ENCODE data around the gene HCN3. TPM values are rescaled to one million over a fixed set of nuclear protein-coding genes. Genes with fewer than 3 reads are reported as not detected.

Gene HCN3
- total and polyA plus RNA-seq, 4 experiments from 2014 or later = 0.10 to 5.3 (median 2.6) TPM

DNA sequence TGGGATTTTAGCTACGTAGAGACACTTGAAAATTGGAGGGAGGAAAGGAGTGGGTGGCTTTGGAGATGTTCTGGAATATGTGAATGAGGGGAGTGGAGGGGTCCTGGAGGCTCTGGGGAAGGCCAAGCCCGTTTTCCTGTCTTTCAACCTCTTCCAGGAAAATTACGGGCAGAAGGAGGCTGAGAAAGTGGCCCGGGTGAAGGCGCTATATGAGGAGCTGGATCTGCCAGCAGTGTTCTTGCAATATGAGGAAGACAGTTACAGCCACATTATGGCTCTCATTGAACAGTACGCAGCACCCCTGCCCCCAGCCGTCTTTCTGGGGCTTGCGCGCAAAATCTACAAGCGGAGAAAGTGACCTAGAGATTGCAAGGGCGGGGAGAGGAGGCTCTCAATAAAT is 43.0 kb downstream of the HCN3 start:
- H3K4me3 Mint-ChIP-seq = peak overlapping the region; percentile 69 to 85 (median 76)
- no peaks in the 10 kb centered on the region for H3K27me3 Mint-ChIP-seq
- no peak for DNase-seq
- H3K4me1 Mint-ChIP-seq = peaks cover 12 to 40% (median 23%) of the 10 kb centered on the region in 4 donors
- H3K9me3 ChIP-seq (ENCODE audit: control insufficient read depth in 1 of 2, low read length in 2 of 2) = no peaks in the 10 kb centered on the region
- CTCF ChIA-PET (ENCODE audit: partially characterized antibody) = interaction anchor here (1.4 to 10.1 kb wide), 3 partner anchors 45 to 184 kb away, joined by 3 to 143 read pairs (median 43); partner anchors contain the start of genes CLK2 and HCN3
- H3K27ac Mint-ChIP-seq = peak overlapping the region in 6 of 7 donors; percentile 26 to 82 (median 62)
- H3K36me3 Mint-ChIP-seq = peaks cover 5 to 16% of the 10 kb centered on the region in 2 donors
- POLR2A ChIA-PET (ENCODE audit: partially characterized antibody) = interaction anchor here (0.9 to 1.3 kb wide), 3 partner anchors 44 to 70 kb away, joined by 3 to 5 read pairs (median 3); partner anchors contain the start of genes HCN3 and SCAMP3
- H3K36me3 ChIP-seq (ENCODE audit: insufficient read depth, low read length) = no peaks in the 10 kb centered on the region
- H3K4me3 ChIP-seq (ENCODE audit: low read length in 2 of 2) = peak overlapping the region in 1 of 2 donors; percentile 32
- H3K27me3 ChIP-seq (ENCODE audit: insufficient read depth, low read length) = no peaks in the 10 kb centered on the region
- intact Hi-C loops (cut with micrococcal nuclease) = loop anchor here (5.0 to 10.0 kb wide), 2 partner anchors 145 to 383 kb away; partner anchors contain the start of genes KRTCAP2, PMVK and TRIM46
- no peaks in the 10 kb centered on the region for H3K9me3 Mint-ChIP-seq
- H3K27ac ChIP-seq (ENCODE audit: low read depth, low read length) = no peak overlapping the region
- peaks cover 31% of the 10 kb centered on the region for H3K4me1 ChIP-seq (ENCODE audit: insufficient read depth, low read length)

GRCh38 chr1:155320661-155321617 is 43.7 kb downstream of the HCN3 start, which contains the start of gene RUSC1:
Gene RUSC1, plus strand, starts transcription at chr1:155320894. Its CDS starts 880 bp downstream, at chr1:155321774.
- CTCF ChIA-PET (ENCODE audit: partially characterized antibody) = interaction anchor here (1.0 to 10.1 kb wide), 8 partner anchors 13 to 183 kb away, joined by 3 to 143 read pairs (median 8); partner anchors contain the start of genes CLK2 and HCN3
- DNase-seq = peak; percentile 54 to 74 (median 62)

GRCh38 chr1:155321639-155322503 is 44.6 kb downstream of the HCN3 start:
- H3K36me3 Mint-ChIP-seq = peaks cover 5 to 14% of the 10 kb centered on the region in 2 donors
- intact Hi-C loops (cut with micrococcal nuclease) = loop anchor here (5.0 to 10.0 kb wide), 2 partner anchors 147 to 385 kb away; partner anchors contain the start of genes KRTCAP2, PMVK and TRIM46
- Histone ChIP-seq H3K27ac (ENCODE audit: low read depth, low read length) (no peak overlapping the region), H3K9me3 (ENCODE audit: control insufficient read depth in 1 of 2, low read length in 2 of 2) (no peaks in the 10 kb centered on the region), H3K4me1 (ENCODE audit: insufficient read depth, low read length) (peaks cover 31% of the 10 kb centered on the region), H3K36me3 (ENCODE audit: insufficient read depth, low read length) (no peaks in the 10 kb centered on the region), H3K4me3 (ENCODE audit: low read length in 2 of 2) (no peak overlapping the region), H3K27me3 (ENCODE audit: insufficient read depth, low read length) (no peaks in the 10 kb centered on the region)
- H3K9me3 Mint-ChIP-seq = no peaks in the 10 kb centered on the region
- H3K4me1 Mint-ChIP-seq = peaks cover 16 to 50% (median 29%) of the 10 kb centered on the region in 4 donors
- POLR2A ChIA-PET (ENCODE audit: partially characterized antibody) = interaction anchor here (0.6 to 3.7 kb wide), 12 partner anchors 14 to 1344 kb away, joined by 3 to 39 read pairs (median 9); partner anchors contain the start of genes CLK2, FDPS, JTB and SCAMP3
- H3K27me3 Mint-ChIP-seq = no peaks in the 10 kb centered on the region
- H3K4me3 Mint-ChIP-seq = peak overlapping the region; percentile 39 to 85 (median 74)
- peak overlapping the region in 4 of 7 donors; percentile 25 to 68 (median 40) for H3K27ac Mint-ChIP-seq
- no peak for DNase-seq
- CTCF ChIA-PET (ENCODE audit: partially characterized antibody) = interaction anchor here (0.8 to 10.1 kb wide), 11 partner anchors 8 to 115 kb away, joined by 3 to 143 read pairs (median 4); partner anchors contain the start of genes CLK2 and HCN3

More at GRCh38 chr1:155320661-155321617, 43.7 kb downstream of the HCN3 start, which contains the start of gene RUSC1:
- H3K36me3 ChIP-seq (ENCODE audit: insufficient read depth, low read length) = no peaks in the 10 kb centered on the region
- intact Hi-C loops (cut with micrococcal nuclease) = loop anchor here (5.0 to 10.0 kb wide), 2 partner anchors 146 to 384 kb away; partner anchors contain the start of genes KRTCAP2, PMVK and TRIM46
- peaks cover 5 to 16% of the 10 kb centered on the region in 2 donors for H3K36me3 Mint-ChIP-seq
- peak within 1 kb of the TSS; percentile 28 to 82 (median 57) for H3K27ac Mint-ChIP-seq
- H3K4me3 ChIP-seq (ENCODE audit: low read length in 2 of 2) = peak within 1 kb of the TSS in 1 of 2 donors; percentile 32
- no peaks in the 10 kb centered on the region for H3K9me3 Mint-ChIP-seq
- H3K9me3 ChIP-seq (ENCODE audit: control insufficient read depth in 1 of 2, low read length in 2 of 2) = no peaks in the 10 kb centered on the region
- no peaks in the 10 kb centered on the region for H3K27me3 ChIP-seq (ENCODE audit: insufficient read depth, low read length)
- no peaks in the 10 kb centered on the region for H3K27me3 Mint-ChIP-seq
- POLR2A ChIA-PET (ENCODE audit: partially characterized antibody) = interaction anchor here (0.6 to 3.7 kb wide), 10 partner anchors 13 to 236 kb away, joined by 3 to 39 read pairs (median 4); partner anchors contain the start of genes CLK2, FDPS, HCN3 and SCAMP3
- no peak within 1 kb of the TSS for H3K27ac ChIP-seq (ENCODE audit: low read depth, low read length)
- peaks cover 31% of the 10 kb centered on the region for H3K4me1 ChIP-seq (ENCODE audit: insufficient read depth, low read length)
- peak within 1 kb of the TSS; percentile 69 to 85 (median 76) for H3K4me3 Mint-ChIP-seq
- H3K4me1 Mint-ChIP-seq = peaks cover 13 to 45% (median 25%) of the 10 kb centered on the region in 4 donors

DNA sequence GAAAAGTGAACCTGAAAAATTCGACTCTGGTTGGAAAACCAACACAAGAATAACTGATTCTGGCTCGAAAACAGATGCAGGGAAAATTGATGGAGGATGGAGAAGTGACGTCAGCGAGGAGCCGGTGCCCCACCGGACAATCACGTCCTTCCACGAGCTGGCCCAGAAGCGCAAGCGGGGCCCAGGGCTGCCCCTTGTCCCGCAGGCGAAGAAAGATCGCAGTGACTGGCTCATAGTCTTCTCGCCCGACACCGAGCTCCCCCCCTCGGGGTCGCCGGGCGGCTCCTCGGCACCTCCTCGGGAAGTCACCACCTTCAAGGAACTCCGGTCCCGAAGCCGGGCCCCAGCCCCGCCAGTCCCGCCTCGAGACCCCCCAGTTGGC is 45.3 kb downstream of the HCN3 start:
- H3K36me3 ChIP-seq (ENCODE audit: insufficient read depth, low read length) = no peaks in the 10 kb centered on the region
- ChIA-PET POLR2A (ENCODE audit: partially characterized antibody) (interaction anchor here (1.1 to 3.7 kb wide), 12 partner anchors 13 to 240 kb away, joined by 4 to 39 read pairs (median 10); partner anchors contain the start of genes ASH1L, CLK2, FDPS and MTX1), CTCF (ENCODE audit: partially characterized antibody) (interaction anchor here (0.8 to 10.1 kb wide), 11 partner anchors 9 to 129 kb away, joined by 3 to 143 read pairs (median 4); partner anchors contain the start of genes CLK2 and HCN3)
- peaks cover 31% of the 10 kb centered on the region for H3K4me1 ChIP-seq (ENCODE audit: insufficient read depth, low read length)
- peak overlapping the region; percentile 96 for H3K27ac ChIP-seq (ENCODE audit: low read depth, low read length)
- DNase-seq = no peak
- H3K4me3 ChIP-seq (ENCODE audit: low read length in 2 of 2) = no peak overlapping the region
- peak overlapping the region in 3 of 7 donors; percentile 25 to 41 (median 38) for H3K27ac Mint-ChIP-seq
- intact Hi-C loops (cut with micrococcal nuclease) = loop anchor here (5.0 to 10.0 kb wide), 2 partner anchors 148 to 385 kb away; partner anchors contain the start of genes KRTCAP2, PMVK and TRIM46
- H3K36me3 Mint-ChIP-seq = peaks cover 5 to 12% of the 10 kb centered on the region in 2 donors
- no peaks in the 10 kb centered on the region for H3K9me3 Mint-ChIP-seq
- H3K27me3 ChIP-seq (ENCODE audit: insufficient read depth, low read length) = no peaks in the 10 kb centered on the region
- peaks cover 15 to 50% (median 29%) of the 10 kb centered on the region in 4 donors for H3K4me1 Mint-ChIP-seq
- H3K4me3 Mint-ChIP-seq = peak overlapping the region; percentile 39 to 78 (median 71)
- H3K27me3 Mint-ChIP-seq = no peaks in the 10 kb centered on the region
- no peaks in the 10 kb centered on the region for H3K9me3 ChIP-seq (ENCODE audit: control insufficient read depth in 1 of 2, low read length in 2 of 2)

DNA sequence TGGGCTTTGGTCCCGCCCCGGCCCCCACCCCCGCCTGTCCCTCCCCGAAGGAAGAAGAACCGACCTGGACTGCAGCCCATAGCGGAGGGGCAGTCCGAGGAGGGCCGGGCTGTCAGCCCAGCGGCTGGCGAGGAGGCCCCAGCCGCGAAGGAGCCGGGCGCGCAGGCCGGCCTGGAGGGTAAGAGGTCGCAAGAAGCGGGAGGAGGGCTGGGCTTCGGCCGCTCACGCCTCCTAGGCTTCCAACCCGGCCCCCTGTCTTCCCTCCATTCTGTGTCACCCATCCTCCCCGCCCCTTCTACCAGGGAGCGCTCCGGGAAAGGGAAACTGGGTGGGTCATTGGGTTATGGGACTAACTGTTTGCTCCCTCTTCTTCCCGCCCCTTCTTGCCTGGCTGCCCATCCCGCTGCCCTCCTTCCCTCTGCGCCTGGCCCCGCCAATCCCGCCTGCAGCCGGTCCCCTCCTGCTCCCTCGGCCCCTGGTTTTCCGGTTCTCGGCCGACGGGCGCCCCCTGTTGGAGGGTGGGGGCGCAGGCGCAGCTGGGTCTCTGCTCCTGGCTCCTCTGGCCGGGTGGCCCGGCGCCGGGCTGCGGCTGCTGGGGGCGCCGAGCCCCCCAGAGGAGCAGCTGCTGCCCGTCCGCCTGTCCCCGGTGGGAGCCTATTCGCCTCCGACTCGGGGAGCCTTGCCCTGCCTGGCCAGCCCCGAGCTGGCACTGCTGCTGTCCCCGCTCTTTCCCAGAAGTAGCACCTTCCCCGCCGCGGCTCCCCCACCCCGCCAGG is 45.9 kb downstream of the HCN3 start:
- Mint-ChIP-seq H3K27ac (peak overlapping the region in 5 of 7 donors; percentile 22 to 92 (median 82)), H3K4me3 (peak overlapping the region; percentile 80 to 91 (median 88)), H3K36me3 (peaks cover 5 to 8% of the 10 kb centered on the region in 2 donors), H3K9me3 (no peaks in the 10 kb centered on the region), H3K27me3 (no peaks in the 10 kb centered on the region), H3K4me1 (peaks cover 15 to 50% (median 29%) of the 10 kb centered on the region in 4 donors)
- H3K27me3 ChIP-seq (ENCODE audit: insufficient read depth, low read length) = no peaks in the 10 kb centered on the region
- no peaks in the 10 kb centered on the region for H3K36me3 ChIP-seq (ENCODE audit: insufficient read depth, low read length)
- DNase-seq = peak; percentile 76 to 88 (median 81)
- H3K9me3 ChIP-seq (ENCODE audit: control insufficient read depth in 1 of 2, low read length in 2 of 2) = no peaks in the 10 kb centered on the region
- peak overlapping the region; percentile 96 for H3K27ac ChIP-seq (ENCODE audit: low read depth, low read length)
- ChIA-PET POLR2A (ENCODE audit: partially characterized antibody) (interaction anchor here (0.9 to 3.7 kb wide), 24 partner anchors 9 to 960 kb away, joined by 3 to 39 read pairs (median 6); partner anchors contain the start of genes ASH1L, CLK2, ENTREP3 and FDPS), CTCF (ENCODE audit: partially characterized antibody) (interaction anchor here (0.6 to 10.1 kb wide), 25 partner anchors 11 to 1402 kb away, joined by 3 to 143 read pairs (median 4); partner anchors contain the start of genes CLK2, ENTREP3, FDPS and HCN3)
- H3K4me3 ChIP-seq (ENCODE audit: low read length in 2 of 2) = peak overlapping the region; percentile 91 to 96
- intact Hi-C loops (cut with micrococcal nuclease) = loop anchor here (1.0 to 10.0 kb wide), 7 partner anchors 15 to 386 kb away; partner anchors contain the start of genes CLK2, FDPS, HCN3 and KRTCAP2
- peaks cover 31% of the 10 kb centered on the region for H3K4me1 ChIP-seq (ENCODE audit: insufficient read depth, low read length)

All from CD4-positive, alpha-beta memory T cell (primary cell).